GM12864 (cell line): ENCODE measurements around the gene C14orf180.

Source experiments
- DNase-seq: peaks from one replicate; pipeline ENCODE4 v3.0.0-alpha.2; 2011; ENCODE audit warnings: low read depth
- H3K4me3 ChIP-seq: 2 replicates; pipeline ENCODE4 v1.5.1; 2011; ENCODE audit warnings: mild to moderate bottlenecking, low read depth, low read length, control low read depth
- TF ChIP-seq, protein P1 (sequence below): IDR thresholded peaks from 2 replicates; pipeline ENCODE4 v1.5.1; 2011; ENCODE audit warnings: low read depth, mild to moderate bottlenecking, moderate library complexity, low read length, control low read depth, inconsistent platforms; ENCODE audit errors: missing control alignments

Gene C14orf180

DNA sequence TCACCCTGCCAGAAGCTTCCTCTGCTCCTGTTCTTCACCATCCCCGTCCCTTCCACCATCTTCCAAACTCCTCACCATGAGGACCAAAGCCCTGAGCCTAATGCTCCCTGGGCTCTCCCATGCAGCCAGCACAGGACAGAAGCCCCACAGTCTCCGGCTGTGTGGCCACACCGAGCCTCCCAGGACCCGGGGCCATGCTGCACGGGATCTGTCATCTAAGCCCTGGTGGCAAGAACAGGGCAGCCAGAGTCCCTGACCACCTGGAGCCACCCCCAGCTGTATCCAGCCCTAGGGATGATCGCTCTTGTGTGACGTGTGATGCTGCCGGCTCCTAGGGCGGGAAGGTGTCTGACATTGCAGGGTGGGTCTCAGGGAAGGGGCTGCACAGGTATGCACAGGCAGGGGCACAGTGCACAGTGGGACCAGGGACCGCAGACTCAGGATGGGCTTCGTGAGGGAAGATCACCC lies 16.9 kb downstream of the C14orf180 start:
- no peak for DNase-seq
- TF ChIP-seq, protein P1, sequence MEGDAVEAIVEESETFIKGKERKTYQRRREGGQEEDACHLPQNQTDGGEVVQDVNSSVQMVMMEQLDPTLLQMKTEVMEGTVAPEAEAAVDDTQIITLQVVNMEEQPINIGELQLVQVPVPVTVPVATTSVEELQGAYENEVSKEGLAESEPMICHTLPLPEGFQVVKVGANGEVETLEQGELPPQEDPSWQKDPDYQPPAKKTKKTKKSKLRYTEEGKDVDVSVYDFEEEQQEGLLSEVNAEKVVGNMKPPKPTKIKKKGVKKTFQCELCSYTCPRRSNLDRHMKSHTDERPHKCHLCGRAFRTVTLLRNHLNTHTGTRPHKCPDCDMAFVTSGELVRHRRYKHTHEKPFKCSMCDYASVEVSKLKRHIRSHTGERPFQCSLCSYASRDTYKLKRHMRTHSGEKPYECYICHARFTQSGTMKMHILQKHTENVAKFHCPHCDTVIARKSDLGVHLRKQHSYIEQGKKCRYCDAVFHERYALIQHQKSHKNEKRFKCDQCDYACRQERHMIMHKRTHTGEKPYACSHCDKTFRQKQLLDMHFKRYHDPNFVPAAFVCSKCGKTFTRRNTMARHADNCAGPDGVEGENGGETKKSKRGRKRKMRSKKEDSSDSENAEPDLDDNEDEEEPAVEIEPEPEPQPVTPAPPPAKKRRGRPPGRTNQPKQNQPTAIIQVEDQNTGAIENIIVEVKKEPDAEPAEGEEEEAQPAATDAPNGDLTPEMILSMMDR, result no peak
- H3K4me3 ChIP-seq, result no peak overlapping the region

DNA sequence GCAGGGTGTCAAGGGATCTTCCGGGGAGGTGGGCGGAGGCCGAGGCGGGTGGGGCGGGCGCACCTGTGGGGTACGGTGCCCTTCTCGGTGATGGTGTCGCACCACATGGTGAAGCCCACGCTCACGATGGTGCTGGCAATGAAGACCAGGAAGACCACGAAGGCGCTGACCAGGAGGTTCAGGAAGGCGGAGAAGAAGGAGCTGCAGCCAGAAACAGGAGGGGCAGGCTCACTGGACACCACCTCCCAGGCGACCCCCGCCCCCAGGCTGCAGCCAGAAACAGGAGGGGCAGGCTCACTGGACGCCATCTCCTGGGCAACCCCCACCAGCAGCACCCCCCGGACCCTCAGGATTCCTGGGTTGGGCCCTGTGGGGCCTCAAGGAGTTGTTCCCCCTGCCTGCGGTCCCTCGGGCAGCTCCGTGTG lies 17.4 kb downstream of the C14orf180 start:
- no peak for DNase-seq
- TF ChIP-seq, protein P1, result no peak
- no peak overlapping the region for H3K4me3 ChIP-seq

DNA sequence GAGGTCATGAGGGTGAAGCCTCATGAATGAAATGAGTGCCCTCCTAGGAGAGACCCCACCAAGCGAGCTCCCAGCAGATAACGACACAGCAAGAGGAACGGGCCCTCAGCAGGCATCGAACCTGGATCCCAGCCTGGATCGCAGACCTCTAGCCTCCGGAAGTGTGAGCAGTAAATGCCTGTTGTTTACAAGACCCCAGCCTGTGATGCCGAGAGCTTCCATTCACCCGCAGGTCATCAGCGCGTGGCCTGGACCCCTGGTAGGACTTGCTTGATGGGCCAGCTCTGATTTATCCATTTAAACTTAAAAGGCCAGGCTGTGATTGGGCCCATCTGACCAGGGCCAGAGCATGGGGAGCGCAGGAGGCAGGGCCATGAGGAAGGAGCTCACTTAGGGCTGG lies 18.0 kb downstream of the C14orf180 start:
- no peak overlapping the region for H3K4me3 ChIP-seq
- no peak for DNase-seq
- TF ChIP-seq, protein P1, result no peak

DNA sequence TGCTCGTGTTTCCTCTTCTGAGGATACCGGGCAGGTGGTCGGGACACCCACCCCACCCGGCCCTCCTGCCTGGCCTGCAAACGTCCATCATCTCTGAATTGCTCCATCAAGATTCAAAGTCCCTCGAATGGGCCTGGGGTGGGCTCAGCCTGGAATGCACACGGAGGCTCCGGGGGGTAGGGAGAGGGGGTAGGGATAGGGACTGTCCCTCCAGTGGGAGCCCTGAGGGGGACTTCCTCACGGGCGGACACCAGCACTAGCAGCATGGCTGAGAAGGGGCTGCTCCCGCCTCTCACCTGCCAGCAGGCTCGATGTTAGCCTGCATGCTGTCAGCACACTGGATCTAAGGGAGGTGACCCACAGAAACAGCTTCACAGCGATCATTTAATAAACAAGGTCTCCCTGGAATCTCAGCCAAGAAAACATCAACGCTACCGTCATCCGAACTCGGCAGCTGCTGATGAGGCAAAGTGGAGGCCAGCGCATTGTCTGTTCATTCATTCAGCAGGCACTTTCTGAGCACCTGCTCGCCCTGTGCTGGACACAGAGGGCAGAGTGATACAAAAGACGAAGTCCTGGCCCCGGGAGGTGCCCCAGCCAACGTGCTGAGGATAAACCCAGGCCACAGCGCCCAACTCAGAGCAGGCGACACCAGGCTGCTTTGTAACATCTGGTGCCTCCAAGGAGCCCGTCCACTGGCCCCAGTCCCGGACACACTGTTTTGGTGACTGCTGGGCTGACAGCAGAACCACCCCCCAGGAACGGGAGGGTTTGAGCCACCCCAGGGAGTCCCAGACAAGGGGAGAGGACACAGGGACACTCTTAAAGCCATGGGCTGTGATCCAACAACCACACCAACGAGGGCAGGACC lies 18.7 kb downstream of the C14orf180 start:
- no peak for DNase-seq
- TF ChIP-seq, protein P1, result no peak
- no peak overlapping the region for H3K4me3 ChIP-seq

DNA sequence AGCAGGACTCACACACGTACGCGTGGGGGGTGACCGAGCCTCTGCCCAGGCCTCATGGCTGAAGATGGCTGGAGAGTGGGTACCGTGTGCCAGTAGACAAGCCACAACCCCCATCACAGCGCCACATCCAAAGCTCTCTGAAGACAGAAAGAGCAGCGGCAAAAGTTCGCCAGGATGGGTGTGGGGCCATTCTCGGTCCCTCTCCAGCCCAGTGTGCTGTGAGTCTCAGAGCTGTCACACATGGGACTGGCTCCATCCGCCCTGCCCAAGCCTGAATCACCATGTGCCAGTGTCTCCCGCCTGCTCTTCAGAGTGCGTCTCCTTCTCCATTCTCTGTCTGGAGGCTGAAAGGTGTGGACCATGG lies 19.3 kb downstream of the C14orf180 start:
- H3K4me3 ChIP-seq, result no peak overlapping the region
- TF ChIP-seq, protein P1, result no peak
- DNase-seq, result no peak

DNA sequence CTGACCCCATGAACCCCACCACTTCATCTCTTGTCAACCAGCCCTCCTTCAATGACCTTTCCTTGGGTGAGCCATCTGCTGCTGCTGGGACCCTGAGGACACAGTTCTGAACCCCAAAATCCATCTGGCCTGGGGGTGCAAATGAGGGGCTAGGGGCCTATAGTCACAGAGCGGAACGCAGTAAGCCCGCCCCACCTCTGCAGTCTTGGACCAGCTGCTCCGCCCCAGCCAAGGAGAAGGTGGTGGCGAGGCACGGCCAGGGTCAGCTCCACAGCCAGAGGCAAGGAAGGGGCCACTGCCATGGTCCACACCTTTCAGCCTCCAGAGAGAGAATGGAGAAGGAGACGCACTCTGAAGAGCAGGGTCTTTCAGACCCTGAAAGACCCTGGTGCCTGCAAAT lies 19.9 kb downstream of the C14orf180 start:
- no peak for DNase-seq
- no peak overlapping the region for H3K4me3 ChIP-seq
- TF ChIP-seq, protein P1, result no peak

DNA sequence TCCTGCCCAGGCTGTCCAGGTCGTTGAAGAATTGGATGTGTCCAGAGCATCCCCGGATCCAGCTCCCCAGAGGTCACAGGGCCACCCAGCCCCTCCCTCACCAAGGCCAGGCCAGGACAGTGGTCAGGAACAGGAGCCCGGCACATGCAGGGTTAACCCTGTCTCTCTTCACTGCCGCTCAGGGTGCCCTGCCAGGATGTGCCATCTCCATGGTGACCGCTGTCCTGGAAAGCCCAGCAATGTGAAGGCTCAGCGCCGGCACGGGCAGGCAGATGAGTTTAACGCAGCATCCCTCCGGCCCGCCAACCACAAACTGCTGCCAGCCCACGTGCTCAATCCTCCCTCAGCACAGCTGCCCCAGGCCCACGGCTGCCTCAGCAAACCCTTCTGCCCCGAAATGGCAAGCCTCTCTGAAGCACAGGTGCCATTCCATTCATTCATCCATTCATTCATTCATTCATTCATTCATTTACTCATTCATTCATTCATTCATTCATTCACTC lies 20.6 kb downstream of the C14orf180 start:
- TF ChIP-seq, protein P1, result no peak
- H3K4me3 ChIP-seq, result no peak overlapping the region
- no peak for DNase-seq
